Heart left ventricle (tissue), 16 donors: ENCODE measurements around the gene FNDC11. TPM values are rescaled to one million over a fixed set of nuclear protein-coding genes. Genes with fewer than 3 reads are reported as not detected.

Experiments used
- ATAC-seq, 4 donors: fragments of 200-7000 bp; cut with Tn5 transposase; one replicate each; pipeline ENCODE4 v1.9.1; 2020 to 2022; ENCODE audit warnings: moderate library complexity in 4 of 4, mild to moderate bottlenecking in 3 of 4, moderate number of reproducible peaks in 1 of 4
- DNase-seq, 5 donors: peaks; one replicate each; pipeline ENCODE4 v3.0.0-alpha.2; 2020
- H3K27ac ChIP-seq, 12 donors: fragments of 200-600 bp; sonication (generic) in 4 of 12; one replicate each; pipeline versions ENCODE4 v1.5.0 to v1.8.0; 2016 to 2022; ENCODE audit warnings: mild to moderate bottlenecking in 2 of 12
- H3K27me3 ChIP-seq, 9 donors: fragments of 200-600 bp; sonication (generic) in 2 of 9; one replicate each; pipeline versions ENCODE4 v1.5.1 to v1.8.0; 2016 to 2022; ENCODE audit warnings: mild to moderate bottlenecking in 3 of 9
- H3K36me3 ChIP-seq, 9 donors: fragments of 200-600 bp; sonication (generic) in 2 of 9; one replicate each; pipeline versions ENCODE4 v1.5.0 to v1.8.0; 2018 to 2022; ENCODE audit warnings: mild to moderate bottlenecking in 2 of 9
- H3K4me1 ChIP-seq, 12 donors: fragments of 200-600 bp; sonication (generic) in 4 of 12; one replicate each; pipeline versions ENCODE4 v1.5.0 to v1.8.0; 2016 to 2022; ENCODE audit warnings: mild to moderate bottlenecking in 3 of 12
- H3K4me3 ChIP-seq, 12 donors: fragments of 200-600 bp; sonication (generic) in 4 of 12; one replicate each; pipeline versions ENCODE4 v1.5.0 to v1.8.0; 2017 to 2022; ENCODE audit warnings: mild to moderate bottlenecking in 9 of 12, moderate library complexity in 4 of 12
- H3K9me3 ChIP-seq, 12 donors: fragments of 200-600 bp; sonication (generic) in 4 of 12; one replicate each; pipeline versions ENCODE4 v1.5.0 to v1.8.0; 2016 to 2022; ENCODE audit warnings: mild to moderate bottlenecking in 1 of 12
- POLR2A ChIP-seq, 2 donors: fragments of 450-650 bp; IDR thresholded peaks; one replicate each; pipeline ENCODE4 v1.6.1; 2017; ENCODE audit warnings: antibody characterized with exemption in 2 of 2, mild to moderate bottlenecking in 2 of 2, moderate library complexity in 2 of 2
- WGBS, 4 donors: extraction: QIAGEN DNeasy Blood & Tissue Kit in 2 of 4; methylation state at CpG; one replicate each; pipeline versions ENCODE4 v1.1.5 to v1.1.7; 2013 to 2018; 5-methylcytosine and 5-hydroxymethylcytosine counted together
- intact Hi-C, 10 donors: fragments of 100-400 bp; cut with DNase I; formaldehyde crosslinking; loops; one replicate each; pipeline versions ENCODE4 v1.11.1 to v1.14.2; 2022
- polyA plus RNA-seq, 2 donors: library from polyadenylated mRNA; stranded (reverse); fragments of 200-250 nt; gene quantifications; one replicate each; pipeline ENCODE4 v1.2.3, GENCODE V29; 2013
- total RNA-seq, 9 donors: library from RNA; depleted of rRNA in 2 of 9; stranded (reverse); fragments of >200 nt in 2 of 9; fragmentation: NEBNext Ultra II Directional in 3 of 9; extraction: Animal tissue kit (Norgen Biotek cat#: 25700) in 3 of 9; gene quantifications; one replicate each; pipeline versions ENCODE4 v1.1.0 to v1.2.4, GENCODE V29; 2016 to 2023
- TF ChIP-seq, protein P1 (sequence below), 12 donors: fragments of 200-600 bp; sonication (generic) in 4 of 12; IDR thresholded peaks; one replicate each; pipeline versions ENCODE4 v1.5.0 to v1.8.0; 2018 to 2022; ENCODE audit warnings: antibody characterized with exemption in 12 of 12, mild to moderate bottlenecking in 5 of 12
- donor health status: ischemic (EF 13 %, LVEDD 7.1; RV severe dilation, severe dysfunction).
- donor health status: healthy with polysubstance abuse.
- donor health status: DM: no; HTN: yes; CAD: no.
- donor health status: DM: no; HTN: no; CAD: no.
- donor health status: ischemic (EF 25% LVEDD 6.9; RV normal size, moderate dysfunction).
- donor health status: ischemic (EF 25% LVEDD 5.7; RV mildly dilated, moderate dysfunction).
- donor health status: healthy.
- donor health status: DM: yes; HTN: yes; CAD: no.
- donor health status: ischemic (EF 35%, LVEDD 5.7; RV mildly dilated, moderate dysfunction).
- donor health status: nonischemic (EF 11% LVEDD 7.7; RV severe dilation, severe dysfunction).
- donor health status: DM: yes; HTN: yes; CAD: no.
- donor health status: PGD.
- donor health status: ischemic (EF 29% LVEDD 5.4; RV normal size, mild dysfunction).
- donor health status: nonischemic (EF 23%, LVEDD 6.1; RV moderate dilation, normal function).

The FNDC11 gene
- total and polyA plus RNA-seq, 11 donors: 0.08 to 0.23 (median 0.17) TPM; not detected in 5

DNA sequence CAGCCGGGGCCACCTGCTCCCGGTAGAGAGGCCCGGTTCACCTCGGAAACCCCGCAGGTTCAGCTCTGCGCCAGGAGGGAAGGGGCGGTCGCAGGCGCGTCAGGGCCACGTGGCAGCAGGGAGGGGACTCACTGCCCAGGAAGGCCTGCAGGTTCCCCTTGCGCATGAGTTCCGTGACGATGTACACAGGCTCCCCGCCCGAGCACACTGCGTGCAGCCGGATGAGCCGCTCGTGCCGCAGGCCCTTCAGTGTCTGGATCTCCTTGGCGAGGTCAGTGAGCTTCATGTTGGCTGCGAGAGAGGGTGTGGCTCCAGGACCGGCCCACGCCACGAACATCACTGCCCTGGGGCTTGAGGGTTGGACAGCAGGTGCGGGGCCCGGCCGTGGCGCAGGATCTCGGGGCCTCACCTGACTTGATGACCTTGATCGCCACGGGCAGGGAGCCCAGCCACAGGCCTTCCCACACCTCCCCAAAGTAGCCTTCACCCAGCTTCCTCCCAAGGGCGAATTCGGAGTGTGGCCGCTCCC lies 11.9 kb upstream of the FNDC11 start:
- Histone ChIP-seq H3K27ac (no peak overlapping the region), H3K9me3 (no peaks in the 10 kb centered on the region), H3K36me3 (no peaks in the 10 kb centered on the region), H3K4me3 (no peak overlapping the region), H3K4me1 (peaks cover 0 to 17% (median 10%) of the 10 kb centered on the region in 12 donors), H3K27me3 (peaks cover 0 to 13% (median under 1%) of the 10 kb centered on the region in 9 donors)
- ATAC-seq (no peak), DNase-seq (no peak)
- WGBS, 4 donors: 82 to 86% (median 84%) methylated on average over 17 to 36 of the region's 36 CpGs
- intact Hi-C loops: loop anchor here in 2 of 10 donors (10.0 kb wide), 2 partner anchors 73 to 323 kb away; partner anchors contain the start of genes ABHD16B (in 1 of the 2) and TPD52L2 (in 1 of the 2)
- TF ChIP-seq, protein P1, sequence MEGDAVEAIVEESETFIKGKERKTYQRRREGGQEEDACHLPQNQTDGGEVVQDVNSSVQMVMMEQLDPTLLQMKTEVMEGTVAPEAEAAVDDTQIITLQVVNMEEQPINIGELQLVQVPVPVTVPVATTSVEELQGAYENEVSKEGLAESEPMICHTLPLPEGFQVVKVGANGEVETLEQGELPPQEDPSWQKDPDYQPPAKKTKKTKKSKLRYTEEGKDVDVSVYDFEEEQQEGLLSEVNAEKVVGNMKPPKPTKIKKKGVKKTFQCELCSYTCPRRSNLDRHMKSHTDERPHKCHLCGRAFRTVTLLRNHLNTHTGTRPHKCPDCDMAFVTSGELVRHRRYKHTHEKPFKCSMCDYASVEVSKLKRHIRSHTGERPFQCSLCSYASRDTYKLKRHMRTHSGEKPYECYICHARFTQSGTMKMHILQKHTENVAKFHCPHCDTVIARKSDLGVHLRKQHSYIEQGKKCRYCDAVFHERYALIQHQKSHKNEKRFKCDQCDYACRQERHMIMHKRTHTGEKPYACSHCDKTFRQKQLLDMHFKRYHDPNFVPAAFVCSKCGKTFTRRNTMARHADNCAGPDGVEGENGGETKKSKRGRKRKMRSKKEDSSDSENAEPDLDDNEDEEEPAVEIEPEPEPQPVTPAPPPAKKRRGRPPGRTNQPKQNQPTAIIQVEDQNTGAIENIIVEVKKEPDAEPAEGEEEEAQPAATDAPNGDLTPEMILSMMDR (IDR thresholded peaks at IDR 0.05): no peak
- no peak for TF ChIP-seq POLR2A (IDR thresholded peaks at IDR 0.05)

DNA sequence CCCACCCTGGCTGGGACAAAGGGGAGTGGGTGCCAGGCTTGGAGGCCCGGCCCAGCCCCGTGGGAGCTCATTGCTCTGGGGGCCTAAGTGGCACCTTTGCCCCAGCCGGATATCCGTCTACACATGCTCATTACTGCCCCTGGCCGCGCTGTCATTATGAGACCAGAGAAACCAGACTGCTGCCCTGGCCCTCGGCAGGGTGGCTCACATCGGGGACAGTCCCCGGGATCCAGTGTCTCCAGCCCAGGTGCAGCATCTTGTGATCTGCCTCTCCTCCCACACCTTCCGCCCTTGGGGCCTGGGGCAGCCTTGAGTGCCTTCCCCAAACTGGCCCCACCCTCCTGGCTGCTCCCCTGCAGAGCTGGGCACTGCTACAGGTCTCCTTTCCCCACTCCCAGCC lies 11.3 kb upstream of the FNDC11 start:
- Histone ChIP-seq H3K9me3 (no peaks in the 10 kb centered on the region), H3K4me3 (no peak overlapping the region), H3K27ac (no peak overlapping the region), H3K27me3 (peaks cover 0 to 14% (median 6%) of the 10 kb centered on the region in 9 donors), H3K4me1 (peaks cover 0 to 11% (median 6%) of the 10 kb centered on the region in 12 donors), H3K36me3 (no peaks in the 10 kb centered on the region)
- 86 to 99% (median 89%) methylated on average over 6 to 10 of the region's 10 CpGs for WGBS, 4 donors
- TF ChIP-seq, protein P1 (IDR thresholded peaks at IDR 0.05): no peak
- TF ChIP-seq POLR2A (IDR thresholded peaks at IDR 0.05): no peak
- intact Hi-C loops: loop anchor here in 2 of 10 donors (10.0 kb wide), 2 partner anchors 72 to 322 kb away; partner anchors contain the start of genes ABHD16B (in 1 of the 2) and TPD52L2 (in 1 of the 2)
- ATAC-seq (no peak), DNase-seq (no peak)

DNA sequence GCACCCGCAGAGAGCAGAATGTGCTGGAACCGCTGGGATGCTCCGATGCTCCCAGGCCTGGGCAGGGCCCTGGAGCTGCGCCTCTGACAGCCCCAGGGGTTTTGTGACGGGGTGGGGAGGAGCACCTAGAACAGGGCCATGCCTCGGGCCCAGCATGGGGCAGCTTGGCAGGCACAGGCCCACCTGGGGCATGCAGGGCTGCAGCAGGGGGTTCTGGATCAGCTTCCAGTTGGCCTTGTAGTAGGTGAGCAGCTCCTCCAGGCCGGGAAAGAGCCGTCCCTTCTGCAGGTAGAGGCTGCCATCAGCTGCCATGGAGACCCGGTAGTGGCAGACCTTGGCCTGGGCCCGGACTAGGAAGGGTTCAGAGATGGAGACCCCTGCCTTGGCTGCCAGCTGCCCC lies 10.8 kb upstream of the FNDC11 start:
- intact Hi-C loops: loop anchor here in 2 of 10 donors (10.0 kb wide), 2 partner anchors 72 to 322 kb away; partner anchors contain the start of genes ABHD16B (in 1 of the 2) and TPD52L2 (in 1 of the 2)
- peaks cover 0 to 7% (median 2%) of the 10 kb centered on the region in 12 donors for H3K4me1 ChIP-seq
- H3K36me3 ChIP-seq: no peaks in the 10 kb centered on the region
- ATAC-seq: no peak
- H3K27ac ChIP-seq: no peak overlapping the region
- H3K27me3 ChIP-seq: peaks cover 0 to 19% (median 10%) of the 10 kb centered on the region in 9 donors
- no peak for DNase-seq
- no peak overlapping the region for H3K4me3 ChIP-seq
- no peak for TF ChIP-seq POLR2A (IDR thresholded peaks at IDR 0.05)
- TF ChIP-seq, protein P1 (IDR thresholded peaks at IDR 0.05): no peak
- WGBS, 4 donors: 82 to 90% (median 87%) methylated on average over 3 to 10 of the region's 10 CpGs
- H3K9me3 ChIP-seq: no peaks in the 10 kb centered on the region

DNA sequence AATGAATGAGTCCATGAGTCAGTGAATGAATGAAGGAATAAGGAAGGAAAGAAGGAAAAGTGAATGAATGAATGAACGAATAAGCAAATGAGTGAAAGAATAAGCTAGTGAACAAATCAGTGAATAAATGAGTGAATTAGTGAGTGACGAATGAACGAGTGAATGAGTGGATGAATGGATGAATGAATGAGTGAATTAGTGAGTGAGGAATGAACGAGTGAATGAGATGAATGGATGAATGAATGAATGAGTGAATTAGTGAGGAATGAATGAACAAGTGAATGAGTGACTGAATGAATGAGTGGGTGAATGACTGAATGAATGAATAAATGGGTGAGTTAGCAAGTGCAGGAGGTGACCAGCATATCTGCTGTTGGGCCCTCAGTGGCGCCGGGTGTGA lies 10.2 kb upstream of the FNDC11 start:
- Histone ChIP-seq H3K9me3 (no peaks in the 10 kb centered on the region), H3K4me1 (peaks cover 0 to under 1% (median 0%) of the 10 kb centered on the region in 12 donors), H3K4me3 (no peak overlapping the region), H3K36me3 (no peaks in the 10 kb centered on the region), H3K27ac (no peak overlapping the region), H3K27me3 (peaks cover 0 to 25% (median 12%) of the 10 kb centered on the region in 9 donors)
- DNase-seq: no peak
- no peak for ATAC-seq
- intact Hi-C loops: loop anchor here in 2 of 10 donors (10.0 kb wide), 2 partner anchors 71 to 321 kb away; partner anchors contain the start of genes ABHD16B (in 1 of the 2) and TPD52L2 (in 1 of the 2)
- 88 to 89% (median 88%) methylated on average over 6 of the region's 6 CpGs for WGBS, 4 donors
- TF ChIP-seq, protein P1 (IDR thresholded peaks at IDR 0.05): no peak
- no peak for TF ChIP-seq POLR2A (IDR thresholded peaks at IDR 0.05)
